ENCODE data around the gene COL4A1.

Gene COL4A1

GRCh38 chr13:110229905-110230563, 76.9 kb downstream of the COL4A1 start:
- Histone ChIP-seq H3K27me3 (replicated peaks in 2 of 5; ENCODE audit: control insufficient read depth in 4 of 5, insufficient read depth in 5 of 5, low read length in 4 of 5) (peaks cover 2 to 68% (median 22%) of the 10 kb centered on the region in 5 experiments), H3K9me3 (ENCODE audit: control extremely low read depth in 1 of 5, control insufficient read depth in 4 of 5, insufficient read depth in 2 of 5, low read depth in 1 of 5, low read length in 4 of 5) (no peaks in the 10 kb centered on the region), H3K36me3 (ENCODE audit: control insufficient read depth in 4 of 4, insufficient read depth in 4 of 4, low read length in 3 of 4) (no peaks in the 10 kb centered on the region), H3K4me1 (ENCODE audit: control extremely low read depth in 1 of 4, control insufficient read depth in 4 of 4, insufficient read depth in 4 of 4, low read length in 3 of 4) (no peaks in the 10 kb centered on the region), H3K4me3 (ENCODE audit: control insufficient read depth in 1 of 7, extremely low read depth in 1 of 7, insufficient read depth in 4 of 7, low read depth in 2 of 7, low read length in 6 of 7) (no peak overlapping the region), H3K27ac (ENCODE audit: insufficient read depth in 1 of 2, low read depth in 1 of 2, low read length in 2 of 2, poor library complexity in 1 of 2, severe bottlenecking in 2 of 2) (no peak overlapping the region)
- no peak for DNase-seq
- ChIA-PET CTCF (no interaction called here), POLR2A (no interaction called here)
- WGBS (ENCODE audit: insufficient coverage) = 92% methylated on average over 12 of the region's 16 CpGs

GRCh38 chr13:110228936-110229904, 77.7 kb downstream of the COL4A1 start:
- ChIA-PET POLR2A (no interaction called here), CTCF (interaction anchor here (1.0 to 1.3 kb wide), 2 partner anchors 10 to 13 kb away, joined by 3 read pairs; no protein-coding TSS in a partner anchor)

GRCh38 chr13:110227864-110228643, 78.9 kb downstream of the COL4A1 start:
- DNase-seq = no peak
- peaks cover under 1 to 68% (median 17%) of the 10 kb centered on the region in 5 experiments for H3K27me3 ChIP-seq (replicated peaks in 2 of 5; ENCODE audit: control insufficient read depth in 4 of 5, insufficient read depth in 5 of 5, low read length in 4 of 5)
- no peak overlapping the region for H3K4me3 ChIP-seq (ENCODE audit: control insufficient read depth in 1 of 7, extremely low read depth in 1 of 7, insufficient read depth in 4 of 7, low read depth in 2 of 7, low read length in 6 of 7)
- 92% methylated on average over 25 of the region's 28 CpGs for WGBS (ENCODE audit: insufficient coverage)
- no peaks in the 10 kb centered on the region for H3K4me1 ChIP-seq (ENCODE audit: control extremely low read depth in 1 of 4, control insufficient read depth in 4 of 4, insufficient read depth in 4 of 4, low read length in 3 of 4)
- CTCF ChIA-PET = interaction anchor here (0.9 to 1.3 kb wide), 2 partner anchors 11 to 184 kb away, joined by 3 read pairs; no protein-coding TSS in a partner anchor
- POLR2A ChIA-PET = no interaction called here
- no peak overlapping the region for H3K27ac ChIP-seq (ENCODE audit: insufficient read depth in 1 of 2, low read depth in 1 of 2, low read length in 2 of 2, poor library complexity in 1 of 2, severe bottlenecking in 2 of 2)
- no peaks in the 10 kb centered on the region for H3K36me3 ChIP-seq (ENCODE audit: control insufficient read depth in 4 of 4, insufficient read depth in 4 of 4, low read length in 3 of 4)
- H3K9me3 ChIP-seq (ENCODE audit: control extremely low read depth in 1 of 5, control insufficient read depth in 4 of 5, insufficient read depth in 2 of 5, low read depth in 1 of 5, low read length in 4 of 5) = no peaks in the 10 kb centered on the region

More at GRCh38 chr13:110228936-110229904, 77.7 kb downstream of the COL4A1 start:
- Histone ChIP-seq H3K36me3 (ENCODE audit: control insufficient read depth in 4 of 4, insufficient read depth in 4 of 4, low read length in 3 of 4) (no peaks in the 10 kb centered on the region), H3K4me3 (ENCODE audit: control insufficient read depth in 1 of 7, extremely low read depth in 1 of 7, insufficient read depth in 4 of 7, low read depth in 2 of 7, low read length in 6 of 7) (no peak overlapping the region), H3K27ac (ENCODE audit: insufficient read depth in 1 of 2, low read depth in 1 of 2, low read length in 2 of 2, poor library complexity in 1 of 2, severe bottlenecking in 2 of 2) (no peak overlapping the region), H3K4me1 (ENCODE audit: control extremely low read depth in 1 of 4, control insufficient read depth in 4 of 4, insufficient read depth in 4 of 4, low read length in 3 of 4) (no peaks in the 10 kb centered on the region), H3K9me3 (ENCODE audit: control extremely low read depth in 1 of 5, control insufficient read depth in 4 of 5, insufficient read depth in 2 of 5, low read depth in 1 of 5, low read length in 4 of 5) (no peaks in the 10 kb centered on the region), H3K27me3 (replicated peaks in 2 of 5; ENCODE audit: control insufficient read depth in 4 of 5, insufficient read depth in 5 of 5, low read length in 4 of 5) (peaks cover 2 to 73% (median 22%) of the 10 kb centered on the region in 5 experiments)
- no peak for DNase-seq
- WGBS (ENCODE audit: insufficient coverage) = 88% methylated on average over 14 of the region's 15 CpGs

GRCh38 chr13:110227416-110227815, 79.5 kb downstream of the COL4A1 start:
- H3K4me1 ChIP-seq (ENCODE audit: control extremely low read depth in 1 of 4, control insufficient read depth in 4 of 4, insufficient read depth in 4 of 4, low read length in 3 of 4) = no peaks in the 10 kb centered on the region
- no peaks in the 10 kb centered on the region for H3K9me3 ChIP-seq (ENCODE audit: control extremely low read depth in 1 of 5, control insufficient read depth in 4 of 5, insufficient read depth in 2 of 5, low read depth in 1 of 5, low read length in 4 of 5)
- WGBS (ENCODE audit: insufficient coverage) = 83% methylated on average over 2 of the region's 3 CpGs
- ChIA-PET CTCF (interaction anchor here (0.9 kb wide), 1 partner anchor 184 kb away, joined by 3 read pairs; no protein-coding TSS in a partner anchor), POLR2A (no interaction called here)
- peaks cover 0 to 62% (median 11%) of the 10 kb centered on the region in 5 experiments for H3K27me3 ChIP-seq (replicated peaks in 2 of 5; ENCODE audit: control insufficient read depth in 4 of 5, insufficient read depth in 5 of 5, low read length in 4 of 5)
- no peaks in the 10 kb centered on the region for H3K36me3 ChIP-seq (ENCODE audit: control insufficient read depth in 4 of 4, insufficient read depth in 4 of 4, low read length in 3 of 4)
- DNase-seq = no peak
- H3K4me3 ChIP-seq (ENCODE audit: control insufficient read depth in 1 of 7, extremely low read depth in 1 of 7, insufficient read depth in 4 of 7, low read depth in 2 of 7, low read length in 6 of 7) = no peak overlapping the region
- no peak overlapping the region for H3K27ac ChIP-seq (ENCODE audit: insufficient read depth in 1 of 2, low read depth in 1 of 2, low read length in 2 of 2, poor library complexity in 1 of 2, severe bottlenecking in 2 of 2)

GRCh38 chr13:110225609-110226574, 81.1 kb downstream of the COL4A1 start:
- WGBS (ENCODE audit: insufficient coverage) = 70% methylated on average over 12 of the region's 12 CpGs
- ChIA-PET POLR2A (no interaction called here), CTCF (interaction anchor here (0.9 kb wide), 1 partner anchor 186 kb away, joined by 3 read pairs; no protein-coding TSS in a partner anchor)
- no peak overlapping the region for H3K4me3 ChIP-seq (ENCODE audit: control insufficient read depth in 1 of 7, extremely low read depth in 1 of 7, insufficient read depth in 4 of 7, low read depth in 2 of 7, low read length in 6 of 7)
- H3K4me1 ChIP-seq (ENCODE audit: control extremely low read depth in 1 of 4, control insufficient read depth in 4 of 4, insufficient read depth in 4 of 4, low read length in 3 of 4) = no peaks in the 10 kb centered on the region
- H3K9me3 ChIP-seq (ENCODE audit: control extremely low read depth in 1 of 5, control insufficient read depth in 4 of 5, insufficient read depth in 2 of 5, low read depth in 1 of 5, low read length in 4 of 5) = no peaks in the 10 kb centered on the region
- H3K27me3 ChIP-seq (replicated peaks in 2 of 5; ENCODE audit: control insufficient read depth in 4 of 5, insufficient read depth in 5 of 5, low read length in 4 of 5) = peaks cover 0 to 57% (median 9%) of the 10 kb centered on the region in 5 experiments
- H3K27ac ChIP-seq (ENCODE audit: insufficient read depth in 1 of 2, low read depth in 1 of 2, low read length in 2 of 2, poor library complexity in 1 of 2, severe bottlenecking in 2 of 2) = no peak overlapping the region
- H3K36me3 ChIP-seq (ENCODE audit: control insufficient read depth in 4 of 4, insufficient read depth in 4 of 4, low read length in 3 of 4) = no peaks in the 10 kb centered on the region
- no peak for DNase-seq

GRCh38 chr13:110225003-110225402, 82.0 kb downstream of the COL4A1 start:
- H3K27ac ChIP-seq (ENCODE audit: insufficient read depth in 1 of 2, low read depth in 1 of 2, low read length in 2 of 2, poor library complexity in 1 of 2, severe bottlenecking in 2 of 2) = no peak overlapping the region
- 87% methylated on average over 10 of the region's 11 CpGs for WGBS (ENCODE audit: insufficient coverage)
- ChIA-PET CTCF (no interaction called here), POLR2A (no interaction called here)
- no peak overlapping the region for H3K4me3 ChIP-seq (ENCODE audit: control insufficient read depth in 1 of 7, extremely low read depth in 1 of 7, insufficient read depth in 4 of 7, low read depth in 2 of 7, low read length in 6 of 7)
- peaks cover 0 to 52% (median 8%) of the 10 kb centered on the region in 5 experiments for H3K27me3 ChIP-seq (replicated peaks in 2 of 5; ENCODE audit: control insufficient read depth in 4 of 5, insufficient read depth in 5 of 5, low read length in 4 of 5)
- no peaks in the 10 kb centered on the region for H3K9me3 ChIP-seq (ENCODE audit: control extremely low read depth in 1 of 5, control insufficient read depth in 4 of 5, insufficient read depth in 2 of 5, low read depth in 1 of 5, low read length in 4 of 5)
- DNase-seq = no peak
- no peaks in the 10 kb centered on the region for H3K36me3 ChIP-seq (ENCODE audit: control insufficient read depth in 4 of 4, insufficient read depth in 4 of 4, low read length in 3 of 4)
- no peaks in the 10 kb centered on the region for H3K4me1 ChIP-seq (ENCODE audit: control extremely low read depth in 1 of 4, control insufficient read depth in 4 of 4, insufficient read depth in 4 of 4, low read length in 3 of 4)
